Measurements from ENCODE around the gene TIPRL.

- TF ChIP-seq CTCF (IDR thresholded peaks at IDR 0.05) (no peak), POLR2A (IDR thresholded peaks at IDR 0.05) (no peak)
These were observed 7.9 kb upstream of the TIPRL start for GRCh38 chr1:168170564-168171508.
